B cell (primary cell): ENCODE data around the gene LILRA6. TPM values are rescaled to one million over a fixed set of nuclear protein-coding genes. Genes with fewer than 3 reads are reported as not detected.

Experiments
- ATAC-seq: fragments of 200-7000 bp; cut with Tn5 transposase; one replicate; pipeline ENCODE4 v1.10.0; 2021; ENCODE audit warnings: low read depth, mild to moderate bottlenecking, moderate number of reproducible peaks, moderate library complexity
- CTCF ChIA-PET: fragments of 350-600 bp; sonication (Branson Sonifier 250); formaldehyde crosslinking; loops from one replicate; lab custom pipeline; 2021; ENCODE audit warnings: antibody characterized with exemption, inconsistent platforms; lab: Charles Lee
- POLR2A ChIA-PET: fragments of 350-600 bp; sonication (Branson Sonifier 250); formaldehyde crosslinking; loops from one replicate; lab custom pipeline; 2021; ENCODE audit warnings: antibody characterized with exemption; lab: Charles Lee
- DNase-seq: peaks from one replicate; pipeline ENCODE4 v3.0.0; 2013
- H2AFZ ChIP-seq: 2 replicates; pipeline ENCODE4 v1.6.1; 2012; ENCODE audit warnings: mild to moderate bottlenecking, low read depth, low read length; ENCODE audit not compliant: insufficient read depth, poor library complexity, severe bottlenecking
- H3K27ac ChIP-seq, 2 donors: 1 replicate in 1 of 2; 2 replicates in 1 of 2; pipeline ENCODE4 v1.5.1; 2012 to 2013; ENCODE audit warnings: low read length in 2 of 2, mild to moderate bottlenecking in 2 of 2, moderate library complexity in 1 of 2
- H3K27me3 ChIP-seq, 4 experiments: fragments of 200-600 bp in 1 of 4; sonication (generic) in 1 of 4; replicated peaks in 1 of 4; 1 replicate in 2 of 4; 2 replicates in 2 of 4; pipeline versions ENCODE4 v1.6.1 to v1.7.0; 2013 to 2016; ENCODE audit warnings: low read length in 3 of 4, mild to moderate bottlenecking in 2 of 4, mixed read lengths in 1 of 4, moderate library complexity in 1 of 4; ENCODE audit not compliant: insufficient read depth in 4 of 4, control insufficient read depth in 3 of 4; ENCODE audit errors: control extremely low read depth in 1 of 4
- H3K36me3 ChIP-seq, 2 experiments: replicated peaks in 1 of 2; 1 replicate in 1 of 2; 2 replicates in 1 of 2; pipeline versions ENCODE4 v1.6.1 to v1.7.1; 2013; ENCODE audit warnings: low read length in 1 of 2; ENCODE audit not compliant: insufficient read depth in 2 of 2, control insufficient read depth in 1 of 2; ENCODE audit errors: control extremely low read depth in 1 of 2, extremely low read depth in 1 of 2
- H3K4me1 ChIP-seq, 2 donors: fragments of 200-600 bp in 1 of 2; sonication (generic) in 1 of 2; 1 replicate in 1 of 2; 2 replicates in 1 of 2; pipeline versions ENCODE4 v1.5.1 to v1.6.1; 2013 to 2017; ENCODE audit warnings: low read length in 2 of 2; ENCODE audit not compliant: control insufficient read depth in 2 of 2, insufficient read depth in 2 of 2
- H3K4me2 ChIP-seq: replicated peaks from 2 replicates; pipeline ENCODE3; 2012; ENCODE audit warnings: mild to moderate bottlenecking, low read depth, low read length; ENCODE audit not compliant: poor library complexity, severe bottlenecking
- H3K4me3 ChIP-seq, 5 experiments: fragments of 200-600 bp in 1 of 5; sonication (generic) in 1 of 5; 1 replicate in 3 of 5; 2 replicates in 2 of 5; pipeline versions ENCODE4 v1.5.1 to v1.7.0; 2011 to 2016; ENCODE audit warnings: low read length in 4 of 5, mild to moderate bottlenecking in 4 of 5, low read depth in 2 of 5, control low read depth in 1 of 5, moderate library complexity in 1 of 5; ENCODE audit not compliant: insufficient read depth in 1 of 5; ENCODE audit errors: control extremely low read depth in 1 of 5, extremely low read depth in 1 of 5
- H3K79me2 ChIP-seq: fragments of 200-600 bp; sonication (generic); one replicate; pipeline ENCODE4 v1.6.0; 2016; ENCODE audit warnings: low read length; ENCODE audit not compliant: control insufficient read depth, insufficient read depth
- H3K9ac ChIP-seq: fragments of 200-600 bp; sonication (generic); 2 replicates; pipeline ENCODE4 v1.6.1; 2017; ENCODE audit warnings: mild to moderate bottlenecking, low read length, moderate library complexity
- H3K9me3 ChIP-seq, 3 donors: one replicate each; pipeline versions ENCODE4 v1.6.1 to v1.7.1; 2013; ENCODE audit warnings: low read length in 2 of 3; ENCODE audit not compliant: control insufficient read depth in 2 of 3, insufficient read depth in 1 of 3; ENCODE audit errors: control extremely low read depth in 1 of 3
- H4K20me1 ChIP-seq: 2 replicates; pipeline ENCODE4 v1.6.0; 2012; ENCODE audit warnings: mild to moderate bottlenecking, low read length; ENCODE audit not compliant: insufficient read depth, control insufficient read depth, poor library complexity, severe bottlenecking
- H3K27ac Mint-ChIP-seq: one replicate; pipeline ENCODE4 v1.8.0; 2021; ENCODE audit warnings: mixed read lengths
- H3K27me3 Mint-ChIP-seq: one replicate; pipeline ENCODE4 v1.8.0; 2021; ENCODE audit warnings: mixed read lengths
- H3K4me1 Mint-ChIP-seq: one replicate; pipeline ENCODE4 v1.8.0; 2021; ENCODE audit warnings: mixed read lengths
- H3K4me3 Mint-ChIP-seq: one replicate; pipeline ENCODE4 v1.8.0; 2021; ENCODE audit warnings: mixed read lengths
- H3K9me3 Mint-ChIP-seq: one replicate; pipeline ENCODE4 v1.8.0; 2022; ENCODE audit warnings: mixed read lengths; ENCODE audit not compliant: insufficient read depth
- CTCF ChIP-seq: fragments of 200-600 bp; IDR thresholded peaks from one replicate; pipeline ENCODE4 v1.8.0; 2022; ENCODE audit warnings: antibody characterized with exemption, mild to moderate bottlenecking
- EZH2 ChIP-seq: IDR thresholded peaks from 2 replicates; pipeline ENCODE4 v1.6.1; 2012; ENCODE audit warnings: borderline replicate concordance, low read depth, mild to moderate bottlenecking, moderate library complexity, low read length; ENCODE audit not compliant: insufficient read depth, poor library complexity, severe bottlenecking
- WGBS: methylation state at CpG from one replicate; pipeline ENCODE4 v1.1.5; 2013; ENCODE audit warnings: missing lambda C conversion rate; ENCODE audit not compliant: insufficient coverage; 5-methylcytosine and 5-hydroxymethylcytosine counted together
- intact Hi-C: fragments of 100-400 bp; cut with micrococcal nuclease; formaldehyde crosslinking; loops from one replicate; pipeline ENCODE4 v1.10.0; 2022
- polyA plus RNA-seq: library from polyadenylated mRNA; depleted of rRNA; stranded (reverse); fragments of >200 nt; gene quantifications from 2 replicates; pipeline ENCODE4 v1.2.3, GENCODE V29; 2012
- total RNA-seq, 2 donors: library from RNA; stranded (reverse); fragments of 120-200 nt in 1 of 2; gene quantifications; 1 replicate in 1 of 2; 2 replicates in 1 of 2; pipeline versions ENCODE4 v1.2.3 to v1.2.4, GENCODE V29; 2013 to 2022

LILRA6 gene
- total and polyA plus RNA-seq, 2 donors (not counting 1 experiment from before 2014, with no cell fraction given), result 0.66 TPM; not detected in 1

DNA sequence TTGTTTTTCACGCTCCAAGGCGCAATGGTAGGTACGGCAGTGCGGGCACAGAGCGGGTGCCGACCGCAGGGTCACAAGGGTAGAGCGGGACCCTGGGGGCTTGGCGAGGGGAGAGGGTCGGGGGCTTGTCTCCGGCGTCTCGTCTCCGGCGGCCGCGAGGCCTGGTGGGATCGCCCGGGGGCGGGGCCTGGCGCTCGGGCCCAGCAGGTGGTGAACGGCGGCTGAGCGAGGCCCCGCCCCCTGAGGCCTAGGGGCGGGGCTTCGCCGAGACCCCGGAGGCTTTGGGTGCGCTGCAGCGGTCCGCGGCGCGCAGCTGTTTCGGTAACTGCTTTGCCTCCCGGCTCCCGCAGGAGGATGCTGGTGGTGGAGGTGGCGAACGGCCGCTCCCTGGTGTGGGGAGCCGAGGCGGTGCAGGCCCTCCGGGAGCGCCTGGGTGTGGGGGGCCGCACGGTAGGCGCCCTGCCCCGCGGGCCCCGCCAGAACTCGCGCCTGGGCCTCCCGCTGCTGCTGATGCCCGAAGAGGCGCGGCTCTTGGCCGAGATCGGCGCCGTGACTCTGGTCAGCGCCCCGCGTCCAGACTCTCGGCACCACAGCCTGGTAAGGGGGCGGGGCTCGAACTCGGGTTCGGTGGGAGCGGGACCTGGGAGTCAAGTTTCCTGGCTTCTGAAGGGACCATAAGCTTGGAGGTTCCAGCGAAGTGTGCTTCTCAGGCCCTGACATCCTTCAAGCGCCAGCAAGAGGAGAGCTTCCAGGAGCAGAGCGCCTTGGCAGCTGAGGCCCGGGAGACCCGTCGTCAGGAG lies 51.4 kb downstream of the LILRA6 start, which contains the start of gene TSEN34:
TSEN34 (plus strand) TSS at position 298 of the 800 bp plus-strand sequence; CDS start at position 355, 57 bp downstream.
- peaks cover 20% of the 10 kb centered on the region for H3K79me2 ChIP-seq
- CTCF ChIA-PET, result interaction anchor here (1.4 to 4.7 kb wide), 4 partner anchors 10 to 32 kb away, joined by 4 to 50 read pairs (median 18); partner anchors contain the start of genes LENG1, RPS9 and TMC4

More for the DNA sequence above, 51.4 kb downstream of the LILRA6 start, which contains the start of gene TSEN34:
- Histone ChIP-seq H2AFZ (peak within 1 kb of the TSS; percentile 86), H3K9ac (peak within 1 kb of the TSS; percentile 83), H3K27ac (peak within 1 kb of the TSS; percentile 96 to 99), H3K4me2 (peak within 1 kb of the TSS; percentile 99), H3K4me3 (peak within 1 kb of the TSS; percentile 65 to 87 (median 81)), H3K9me3 (no peaks in the 10 kb centered on the region), H4K20me1 (peaks cover 19% of the 10 kb centered on the region), H3K27me3 (no peaks in the 10 kb centered on the region), H3K36me3 (peaks cover 0 to 21% of the 10 kb centered on the region in 2 experiments), H3K4me1 (peaks cover 18 to 22% of the 10 kb centered on the region in 2 donors)
- Mint-ChIP-seq H3K27ac (peak within 1 kb of the TSS; percentile 99), H3K9me3 (no peaks in the 10 kb centered on the region), H3K4me3 (peak within 1 kb of the TSS; percentile 94), H3K27me3 (no peaks in the 10 kb centered on the region), H3K4me1 (peaks cover 32% of the 10 kb centered on the region)
- ATAC-seq (peak; percentile 29), DNase-seq (no peak)
- WGBS, result 2% methylated on average over 76 of the region's 77 CpGs
- no peak for TF ChIP-seq EZH2
- no peak for TF ChIP-seq CTCF
- POLR2A ChIA-PET, result interaction anchor here (0.6 to 4.5 kb wide), 8 partner anchors 10 to 257 kb away, joined by 3 to 73 read pairs (median 4); partner anchors contain the start of genes CNOT3, LENG1, LENG8 and PRPF31
- intact Hi-C loops, result no loop called here
